ENCODE measurements around the gene YTHDF2.
"Not testable (repeated sequence)": the region's sequence is repeated elsewhere in the genome, so short reads cannot be mapped to it uniquely, and the experiment has no call there.

Gene YTHDF2

DNA sequence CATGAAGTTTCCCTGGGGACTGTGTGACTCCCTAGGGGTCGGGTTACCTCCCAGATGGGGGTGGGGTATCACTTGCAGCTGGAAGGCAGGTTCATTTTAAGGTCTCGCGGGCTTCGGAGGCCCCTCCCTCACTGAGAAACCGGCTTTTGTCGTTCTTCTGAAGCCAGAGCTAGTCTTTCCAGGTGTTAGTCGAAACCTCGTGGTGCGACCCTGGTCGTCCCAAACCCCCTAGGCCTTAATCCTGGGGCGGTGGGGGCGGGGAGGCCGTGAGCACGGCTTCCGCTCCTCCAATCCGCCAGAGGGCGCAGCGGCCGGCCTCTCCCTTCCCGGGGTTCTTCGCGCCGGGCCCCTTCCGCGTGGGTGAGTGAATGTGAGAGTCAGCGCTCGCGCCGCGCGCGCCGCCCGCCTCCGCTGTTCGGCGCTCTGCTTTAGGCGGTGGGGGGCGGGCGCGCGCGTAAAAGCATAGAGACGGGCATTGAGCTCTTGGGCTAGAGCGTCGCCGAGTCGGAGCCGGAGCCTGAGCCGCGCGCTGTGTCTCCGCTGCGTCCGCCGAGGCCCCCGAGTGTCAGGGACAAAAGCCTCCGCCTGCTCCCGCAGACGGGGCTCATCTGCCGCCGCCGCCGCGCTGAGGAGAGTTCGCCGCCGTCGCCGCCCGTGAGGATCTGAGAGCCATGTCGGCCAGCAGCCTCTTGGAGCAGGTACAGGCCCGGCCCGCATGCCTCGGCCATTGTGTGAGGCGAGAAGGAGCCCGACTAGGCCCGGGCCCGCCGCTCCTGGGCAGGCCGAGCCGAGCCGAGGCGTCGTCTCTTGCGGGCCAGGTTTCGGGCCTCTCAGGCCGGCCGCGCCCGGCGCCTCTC is at the start of gene YTHDF2:
Gene YTHDF2, plus strand, starts transcription at position 491 of the 857 bp plus-strand sequence. Its CDS starts 181 bp downstream, at position 672.
- DNase-seq = peak; percentile 95

DNA sequence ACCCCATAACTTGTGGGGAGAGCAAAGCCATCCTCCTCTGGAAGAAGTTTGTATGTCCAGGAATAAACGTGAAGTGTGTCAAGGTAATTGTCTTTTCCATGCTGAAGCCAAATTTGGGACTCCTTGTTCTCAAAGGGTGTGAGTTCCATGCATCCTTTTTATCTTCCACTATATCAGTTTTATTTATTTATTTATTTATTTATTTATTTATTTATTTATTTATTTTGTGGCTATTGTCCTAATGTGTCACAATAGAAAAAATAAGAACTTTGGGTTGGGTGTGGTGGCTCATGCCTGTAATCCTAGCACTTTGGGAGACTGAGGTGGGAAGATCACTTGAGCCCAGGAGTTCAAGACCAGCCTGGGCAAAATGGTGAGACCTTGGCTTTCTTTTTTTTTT is 45.1 kb upstream of the YTHDF2 start:
- not testable (repeated sequence) for DNase-seq

DNA sequence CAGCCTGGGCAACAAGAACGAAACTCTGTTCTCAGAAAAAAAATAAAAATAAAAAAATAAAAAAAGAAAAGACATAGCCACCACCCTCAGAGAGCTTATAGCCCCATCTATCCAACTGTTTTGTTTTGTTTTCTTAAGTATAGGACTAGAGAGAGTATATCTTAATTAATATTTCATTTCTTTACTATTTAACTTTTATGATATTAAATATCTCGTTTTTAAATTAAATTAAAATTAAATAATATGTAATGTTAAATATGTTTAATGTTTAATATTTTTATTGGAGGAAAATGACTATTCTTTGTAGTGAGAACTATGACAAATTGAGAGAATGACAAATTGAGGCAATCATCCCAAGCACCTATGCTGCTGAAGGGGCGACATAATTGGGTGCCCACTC is 33.1 kb upstream of the YTHDF2 start:
- no peak for DNase-seq

DNA sequence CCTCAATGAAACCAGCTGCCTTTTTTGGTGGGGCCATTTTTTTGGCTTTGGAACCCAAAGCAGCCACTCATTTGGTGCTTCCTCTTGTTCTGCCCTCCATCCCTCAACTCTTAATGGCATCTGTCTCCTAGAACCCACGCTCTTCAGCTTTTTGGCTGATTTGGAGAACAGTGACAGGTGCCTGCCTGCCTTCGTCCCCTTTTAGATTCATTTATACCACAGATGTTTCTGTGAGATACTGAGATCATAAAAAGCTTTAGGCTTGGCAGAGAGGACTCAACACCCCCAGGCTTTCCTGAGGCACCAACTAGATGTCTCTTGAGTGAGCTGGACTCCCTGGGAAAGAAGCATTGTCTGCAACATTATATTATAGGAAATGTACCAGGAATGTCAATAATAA is 20.4 kb upstream of the YTHDF2 start:
- DNase-seq = no peak

DNA sequence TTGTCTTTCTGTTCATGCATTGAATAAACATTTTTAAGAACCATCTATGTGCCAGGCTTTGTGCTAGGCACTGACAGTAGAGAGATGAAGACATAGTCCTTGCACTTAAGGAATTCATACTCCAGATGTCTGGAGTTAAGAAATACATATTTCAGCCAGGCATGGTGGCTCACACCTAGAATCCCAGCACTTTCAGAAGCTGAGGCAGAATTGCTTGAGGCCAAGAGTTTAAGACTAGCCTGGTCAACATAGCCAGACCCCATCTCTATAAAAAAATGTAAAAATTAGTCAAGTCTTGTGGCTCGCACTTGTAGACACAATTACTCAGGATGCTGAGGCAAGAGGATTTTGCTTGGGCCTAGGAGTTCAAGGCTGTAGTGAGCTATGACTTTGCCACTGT is 18.6 kb upstream of the YTHDF2 start:
- no peak for DNase-seq

DNA sequence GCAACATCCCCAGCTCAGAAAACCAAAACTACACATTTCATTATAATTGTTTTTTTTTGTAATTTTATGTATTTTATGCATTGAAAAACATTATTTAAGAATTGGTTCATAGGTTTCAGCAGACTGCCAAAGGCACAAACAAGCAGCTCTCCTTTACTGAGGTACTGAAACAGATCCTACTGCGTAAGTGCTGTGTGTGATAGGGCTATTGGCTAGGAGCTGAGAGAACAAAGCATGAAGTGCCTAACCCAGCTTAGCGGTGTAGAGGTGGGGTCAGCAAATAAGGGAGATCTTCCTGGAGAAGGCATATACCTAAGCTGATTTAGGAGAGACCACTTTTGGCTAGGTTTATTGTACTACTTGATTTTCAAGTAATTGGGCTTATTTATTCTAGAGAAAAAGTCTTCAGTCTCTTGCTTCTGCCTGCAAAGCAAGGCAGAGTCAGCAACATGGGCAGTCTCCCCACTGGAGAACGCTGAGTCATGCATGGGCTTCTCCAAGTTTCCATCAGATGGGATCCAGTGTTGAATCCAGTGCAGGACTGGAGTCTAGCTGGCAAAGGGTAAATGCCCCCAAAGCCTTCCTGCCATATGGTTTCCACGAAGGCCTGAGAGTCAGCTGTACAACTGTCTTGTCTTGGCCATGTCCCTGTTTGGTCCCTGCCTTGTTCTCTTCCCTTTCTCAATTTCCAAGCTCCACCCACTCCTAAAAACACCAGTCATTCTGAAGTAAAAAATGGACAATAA is 18.0 kb upstream of the YTHDF2 start:
- no peak for DNase-seq

DNA sequence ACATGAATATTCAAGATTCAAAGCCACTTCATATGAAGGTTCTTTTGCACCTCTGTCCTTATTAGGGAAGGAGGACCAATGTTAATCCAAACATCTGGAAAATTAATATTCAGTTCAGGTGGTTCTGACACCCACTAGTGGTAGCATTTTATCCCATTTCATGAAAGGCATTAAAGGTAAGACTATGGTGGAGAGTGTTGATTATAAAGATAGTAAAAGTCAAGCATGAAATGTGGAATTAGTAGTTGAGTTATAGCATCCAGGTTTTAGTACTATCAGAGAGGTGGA is 17.5 kb upstream of the YTHDF2 start:
- no peak for DNase-seq

DNA sequence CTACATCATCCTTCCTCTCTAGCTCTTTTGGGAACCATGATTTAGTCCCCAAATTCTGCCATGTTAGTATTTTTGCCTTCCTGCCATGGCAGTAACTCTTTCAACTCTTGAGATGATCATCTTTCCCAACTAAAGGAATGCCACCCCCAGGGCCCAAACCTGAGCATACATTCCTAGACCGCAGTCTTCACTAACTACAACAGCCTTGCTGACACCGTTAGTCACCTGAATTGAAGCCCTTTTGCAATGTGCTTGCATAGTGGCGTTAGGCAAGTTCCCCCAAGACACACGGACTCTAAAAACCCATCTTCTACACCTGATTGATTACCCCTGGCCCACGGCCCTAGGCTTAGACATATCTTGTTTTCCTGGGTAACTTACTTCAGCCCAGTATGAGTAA is 16.4 kb upstream of the YTHDF2 start:
- DNase-seq = no peak

DNA sequence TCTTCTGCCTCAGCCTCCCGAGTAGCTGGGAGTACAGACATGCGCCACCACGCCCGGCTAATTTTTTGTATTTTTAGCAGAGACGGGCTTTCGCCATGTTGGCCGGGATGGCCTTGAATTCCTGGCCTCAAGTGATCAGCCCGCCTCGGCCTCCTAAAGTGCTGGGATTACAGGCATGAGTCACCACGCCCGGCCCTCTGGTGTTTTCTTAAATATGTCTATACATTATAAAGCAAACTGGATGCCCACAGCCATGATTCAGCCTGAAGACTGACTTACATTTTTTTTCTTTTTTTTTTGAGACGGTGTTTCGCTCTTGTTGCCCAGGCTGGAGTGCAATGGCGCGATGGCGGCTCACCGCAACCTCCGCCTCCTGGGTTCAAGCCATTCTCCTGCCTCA is 14.8 kb upstream of the YTHDF2 start:
- not testable (repeated sequence) for DNase-seq

DNA sequence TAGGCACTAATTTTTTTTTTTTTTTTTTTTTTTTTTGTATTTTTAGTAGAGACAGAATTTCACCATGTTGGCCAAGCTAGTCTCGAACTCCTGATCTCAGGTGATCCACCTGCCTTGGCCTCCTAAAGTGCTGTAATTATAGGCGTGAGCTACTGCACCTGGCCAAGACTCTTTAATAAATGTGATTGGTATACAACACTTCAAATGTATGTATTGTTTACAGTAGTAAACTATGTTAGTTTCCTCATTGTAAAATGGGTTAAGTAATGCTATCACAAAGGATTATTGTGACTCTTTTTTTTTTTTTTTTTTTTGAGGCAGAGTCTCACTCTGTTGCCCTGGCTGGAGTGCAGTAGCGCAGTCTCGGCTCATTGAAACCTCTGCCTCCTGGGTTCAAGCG is 11.4 kb upstream of the YTHDF2 start:
- not testable (repeated sequence) for DNase-seq

DNA sequence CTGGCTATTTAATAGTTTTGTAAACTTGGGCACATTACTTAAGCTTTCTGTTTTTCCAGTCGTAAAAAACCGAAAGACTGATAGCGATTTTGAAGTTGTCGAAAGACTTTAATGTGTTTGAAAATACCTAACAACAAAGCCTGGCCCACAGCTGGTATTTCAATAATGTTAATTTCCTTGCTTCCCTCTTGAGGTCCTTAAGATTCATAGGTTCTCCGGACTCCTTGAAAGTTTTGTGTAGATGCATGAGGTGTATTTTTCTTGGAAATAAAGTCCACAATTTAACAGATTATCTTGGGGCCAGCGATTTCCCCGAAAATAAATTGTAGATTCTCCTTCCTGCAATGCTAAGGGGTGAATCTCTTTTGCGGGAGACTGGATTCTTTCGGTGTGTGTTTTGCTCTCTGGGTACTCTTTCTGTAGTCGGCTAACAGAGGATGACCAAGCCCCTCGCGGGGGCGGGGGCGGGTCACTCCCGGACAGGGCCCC is 735 bp upstream of the YTHDF2 start:
- DNase-seq = no peak

DNA sequence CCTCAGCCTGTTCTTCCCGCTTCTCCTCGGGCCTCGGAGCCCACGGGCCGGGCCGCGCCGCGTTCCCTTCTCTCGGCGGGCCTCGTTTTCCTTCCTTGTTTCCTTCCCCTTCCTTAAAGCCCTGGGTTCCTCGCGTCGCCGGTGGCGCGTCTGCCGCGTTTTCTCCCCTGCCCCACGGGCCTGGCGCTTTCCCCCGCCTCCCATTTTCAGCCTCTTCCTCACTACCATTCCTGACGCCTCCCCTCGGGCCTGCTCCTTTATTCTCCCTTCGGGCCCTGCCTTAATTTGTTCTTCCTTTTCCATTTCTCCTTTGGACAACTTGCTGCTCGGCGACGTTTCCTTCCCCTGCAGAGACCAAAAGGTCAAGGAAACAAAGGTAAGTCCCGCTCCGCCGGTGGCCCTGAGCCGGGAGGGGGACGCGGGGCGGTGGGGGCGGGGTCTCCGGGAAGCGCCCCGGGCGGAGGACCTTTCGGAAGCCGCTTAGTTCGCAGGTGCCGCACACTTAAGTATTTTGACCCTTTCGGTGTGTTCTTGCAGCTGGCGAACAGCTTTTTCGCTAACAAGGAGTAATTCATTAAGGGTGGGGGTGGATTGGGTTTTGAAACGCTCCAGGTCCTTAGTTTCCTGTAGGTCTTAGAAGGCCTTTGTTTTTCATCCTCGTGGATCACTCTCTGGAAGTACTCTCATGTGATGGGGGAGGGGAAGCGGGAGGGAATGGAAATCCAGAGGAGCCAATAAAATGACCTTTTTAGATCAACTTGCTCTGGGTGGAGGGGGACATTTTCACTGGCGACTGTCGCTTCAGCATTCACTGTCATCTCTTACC is 780 bp downstream of the YTHDF2 start:
- no peak for DNase-seq

DNA sequence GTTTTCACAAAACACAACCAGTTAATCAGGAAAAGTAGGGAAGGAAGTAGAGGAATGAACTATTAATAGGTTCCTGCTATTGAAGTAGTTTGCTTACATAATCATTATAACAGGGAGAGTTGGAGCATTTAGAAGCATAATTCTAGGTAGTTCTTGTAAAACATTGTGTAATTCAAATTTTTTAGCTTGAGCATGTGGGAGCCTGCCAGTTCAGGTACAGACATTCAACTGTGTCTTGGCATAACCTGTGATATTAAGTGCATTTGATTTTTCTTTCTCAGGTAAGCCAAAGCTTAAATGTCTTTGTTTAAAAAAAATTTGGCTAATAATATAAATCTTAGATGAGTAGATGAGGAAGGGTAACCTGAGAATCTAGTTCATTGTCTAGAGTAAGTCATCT is 3.4 kb downstream of the YTHDF2 start:
- no peak for DNase-seq

DNA sequence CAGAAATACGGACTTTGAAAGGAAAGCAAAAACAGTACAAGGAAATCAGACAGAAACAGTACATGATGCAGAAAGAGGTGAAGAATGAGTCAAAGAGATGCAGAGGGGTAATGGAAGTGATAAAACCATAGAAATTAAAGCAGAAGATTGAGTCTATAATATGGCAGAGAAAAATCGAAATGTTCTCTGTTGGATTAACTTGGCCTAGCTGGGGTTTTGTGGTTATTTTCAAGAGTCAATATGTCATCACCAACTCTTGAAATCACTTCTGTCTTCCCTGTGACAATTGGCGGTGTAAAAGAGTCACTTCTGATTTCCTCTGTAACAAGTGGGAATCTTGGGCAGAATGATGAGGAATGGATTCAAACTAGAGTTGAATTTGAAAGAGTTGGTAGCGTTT is 7.4 kb downstream of the YTHDF2 start:
- no peak for DNase-seq

DNA sequence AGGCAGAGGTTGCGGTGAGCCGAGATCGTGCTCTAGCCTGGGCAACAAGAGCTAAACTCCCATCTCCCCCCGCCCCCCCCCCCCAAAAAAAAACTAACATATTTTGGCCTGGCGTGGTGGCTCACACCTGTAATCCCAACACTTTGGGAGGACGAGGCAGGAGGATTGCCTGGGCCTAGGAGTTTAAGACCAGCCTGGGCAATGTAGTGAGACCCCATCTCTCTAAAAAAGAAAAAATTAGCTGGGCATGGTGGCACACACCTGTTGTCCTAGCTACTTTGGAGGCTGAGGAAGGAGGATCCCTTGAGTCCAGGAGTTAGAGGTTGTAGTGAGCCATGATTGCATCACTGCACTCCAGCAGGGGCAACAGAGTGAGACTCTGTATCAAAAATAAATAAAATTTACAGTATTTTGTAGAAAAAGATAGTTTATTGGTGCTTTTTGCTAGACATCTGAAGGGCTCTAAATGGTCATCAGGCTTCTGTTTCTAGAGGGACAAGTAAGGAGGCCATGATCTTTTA is 9.0 kb downstream of the YTHDF2 start:
- DNase-seq = no peak

DNA sequence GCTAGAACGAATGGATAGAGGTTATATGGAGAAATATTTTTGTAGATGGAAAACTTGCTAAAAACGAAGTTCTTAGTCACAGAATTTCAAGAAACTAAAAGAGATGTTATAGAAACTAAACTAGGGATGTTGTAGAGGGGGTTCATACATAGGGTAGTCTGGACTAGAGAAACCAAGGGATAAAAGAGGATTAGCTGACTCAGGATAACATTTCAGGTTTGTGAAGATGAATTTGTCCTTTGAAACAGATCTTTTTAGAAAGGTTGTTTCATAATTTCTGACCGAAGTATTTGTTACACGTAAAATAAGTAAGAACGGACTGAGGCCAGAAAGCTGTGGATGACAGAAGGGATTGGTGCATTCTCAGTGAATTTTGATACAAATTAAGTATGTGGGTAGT is 13.6 kb downstream of the YTHDF2 start:
- no peak for DNase-seq

DNA sequence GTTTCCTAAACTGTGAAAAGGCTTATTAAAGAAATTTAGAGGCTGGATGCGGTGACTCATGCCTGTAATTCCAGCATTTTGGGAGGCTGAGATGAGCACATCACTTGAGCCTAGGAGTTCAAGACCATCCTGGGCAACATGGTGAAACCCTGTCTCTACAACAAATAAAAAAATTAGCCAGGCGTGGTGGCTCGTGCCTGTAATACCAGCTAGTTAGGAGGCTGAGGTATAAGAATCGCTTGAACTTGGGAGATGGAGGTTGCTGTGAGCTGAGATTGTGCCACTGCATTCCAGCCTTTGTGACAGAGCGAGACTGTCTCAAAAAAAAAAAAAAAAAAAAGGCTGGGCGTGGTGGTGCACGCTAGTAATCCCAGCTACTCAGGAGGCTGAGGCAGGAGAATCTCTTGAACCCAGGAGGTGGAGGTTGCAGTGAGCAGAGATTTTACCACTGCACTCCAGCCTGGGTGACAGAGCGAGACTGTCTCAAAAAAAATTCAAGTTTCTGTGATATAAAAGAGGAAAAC is 14.1 kb downstream of the YTHDF2 start:
- DNase-seq = not testable (repeated sequence)

DNA sequence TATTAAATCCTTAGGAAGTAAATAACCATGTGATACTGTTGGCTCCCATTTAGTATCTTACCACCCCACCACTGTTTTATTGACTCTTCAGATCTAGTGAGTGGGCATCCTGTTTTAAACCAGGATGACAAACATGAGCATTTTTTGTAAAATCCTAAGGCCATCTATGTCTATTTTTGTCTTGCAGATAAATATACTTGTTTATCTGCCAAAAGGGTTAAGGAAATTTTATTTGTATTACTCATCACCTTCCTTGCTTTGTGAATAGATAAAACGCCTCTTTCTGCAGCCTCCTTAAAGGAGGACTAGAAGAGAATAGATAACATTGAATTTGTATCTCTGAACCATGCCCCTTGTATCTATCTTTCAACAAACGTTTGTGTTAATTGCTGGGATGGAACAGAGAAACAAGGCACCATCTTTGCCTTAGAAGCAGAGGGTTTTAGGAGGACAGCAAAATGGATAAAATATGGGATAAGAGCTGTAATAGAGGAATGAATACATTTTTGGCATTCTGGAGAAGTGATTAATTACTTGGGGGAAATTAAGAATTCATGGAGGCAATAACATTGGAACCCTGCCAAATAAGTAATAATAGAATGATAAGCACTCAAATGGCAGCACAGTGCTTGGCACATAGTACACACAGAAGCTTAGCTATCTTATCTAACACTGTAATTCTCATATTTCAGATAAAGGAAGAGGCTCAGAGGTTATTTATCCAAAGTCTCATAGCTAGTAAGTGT is 14.7 kb downstream of the YTHDF2 start:
- DNase-seq = no peak

DNA sequence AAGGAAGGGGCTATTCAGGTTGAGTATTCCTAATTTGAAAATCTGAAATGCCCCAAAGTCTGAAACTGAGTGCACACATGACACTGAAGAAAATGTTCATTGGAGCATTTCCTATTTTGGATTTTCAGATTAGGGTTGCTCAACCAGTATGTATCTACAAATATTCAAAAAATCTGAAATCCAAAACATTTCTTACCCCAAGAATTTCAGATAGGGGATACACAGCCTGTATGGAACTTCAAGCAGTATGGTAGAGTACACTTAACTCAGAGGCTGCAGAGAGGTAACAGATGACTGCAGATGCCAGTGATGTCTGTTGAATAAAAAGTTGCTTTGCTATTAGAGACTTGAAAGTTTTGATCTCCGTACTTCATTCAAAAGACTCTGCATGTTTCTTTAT is 19.0 kb downstream of the YTHDF2 start:
- DNase-seq = no peak

DNA sequence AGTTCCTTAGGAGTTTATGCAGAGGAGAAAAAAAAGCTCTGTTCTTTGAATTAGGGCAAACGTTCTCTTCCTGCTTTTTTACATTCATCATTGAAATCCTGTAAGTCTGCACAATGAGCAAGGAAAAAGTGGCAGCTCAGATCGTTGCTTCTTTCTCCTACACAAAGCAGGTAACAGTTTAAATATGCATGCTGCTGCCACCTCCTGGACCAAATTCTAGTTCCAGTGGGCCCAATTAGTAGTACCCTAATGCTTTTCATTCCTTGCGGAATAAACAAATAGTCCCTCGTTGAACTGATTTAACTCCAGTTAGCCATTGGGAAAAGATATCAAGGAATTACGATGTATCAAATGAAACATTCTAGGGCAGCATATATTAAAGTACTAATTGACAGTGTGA is 20.1 kb downstream of the YTHDF2 start:
- no peak for DNase-seq

DNA sequence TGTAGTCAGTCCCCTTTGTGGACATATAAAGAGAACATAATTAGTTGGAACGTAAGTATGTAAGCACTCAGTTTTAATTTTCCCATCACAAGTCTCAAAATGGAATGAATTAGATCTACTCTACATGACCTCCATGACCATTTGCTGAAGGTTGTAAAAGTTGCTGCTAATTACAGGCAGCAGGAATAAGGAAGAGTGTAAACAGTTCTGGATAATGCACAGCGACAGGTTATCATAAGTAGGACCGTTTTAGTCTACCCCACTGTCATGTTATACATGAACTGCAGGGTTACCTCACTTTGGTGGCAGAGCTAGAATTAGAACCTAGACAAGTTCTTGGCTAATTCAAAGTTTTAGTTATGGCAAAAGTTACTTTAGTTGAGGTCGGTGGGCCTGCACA is 21.7 kb downstream of the YTHDF2 start:
- DNase-seq = no peak

DNA sequence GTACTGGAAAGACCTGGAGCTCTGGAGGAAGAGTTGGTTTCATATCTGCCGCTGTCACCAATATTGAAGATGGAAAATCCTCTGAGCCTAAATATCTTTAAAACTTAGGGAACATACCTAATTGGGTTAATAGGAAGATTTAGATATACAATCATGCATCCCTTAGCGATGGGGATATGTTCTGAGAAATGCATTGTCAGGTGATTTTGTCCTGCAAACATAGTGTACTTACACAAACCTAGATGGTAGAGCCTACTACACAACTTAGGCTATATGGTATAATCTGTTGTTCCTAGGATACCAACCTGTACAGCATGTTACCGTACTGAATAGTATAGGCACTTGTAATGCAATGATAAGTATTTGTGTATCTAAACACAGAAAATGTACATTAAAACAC is 22.5 kb downstream of the YTHDF2 start:
- DNase-seq = no peak
